GM21786 (cell line): Measurements from ENCODE around the gene PPFIA4.

Source experiments
- ATAC-seq: cut with Tn5 transposase; IDR thresholded peaks from one replicate; pipeline ENCODE4 v1.9.1; 2021; ENCODE audit not compliant: unreplicated experiment

The PPFIA4 gene

DNA sequence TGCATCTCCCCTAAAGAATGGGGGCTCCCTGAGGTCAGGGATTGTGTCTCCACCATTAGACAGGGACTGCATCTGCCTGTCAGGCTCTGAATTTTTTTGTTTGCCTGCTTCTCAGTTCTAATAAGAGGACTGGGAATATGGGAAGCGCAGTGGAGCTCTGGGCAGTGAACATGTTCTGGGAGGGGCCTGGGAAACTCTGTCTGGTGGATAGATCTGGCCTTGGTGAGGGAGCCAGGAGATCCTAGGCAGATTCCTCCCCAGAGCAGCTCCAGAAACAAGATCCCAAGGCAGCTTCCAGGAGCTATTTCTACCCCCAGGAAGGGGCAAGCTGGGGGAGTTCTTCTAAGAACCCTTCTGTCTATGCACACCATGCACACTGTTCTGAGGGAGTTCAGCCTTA lies 72.2 kb downstream of the PPFIA4 start:
- ATAC-seq, result no peak

DNA sequence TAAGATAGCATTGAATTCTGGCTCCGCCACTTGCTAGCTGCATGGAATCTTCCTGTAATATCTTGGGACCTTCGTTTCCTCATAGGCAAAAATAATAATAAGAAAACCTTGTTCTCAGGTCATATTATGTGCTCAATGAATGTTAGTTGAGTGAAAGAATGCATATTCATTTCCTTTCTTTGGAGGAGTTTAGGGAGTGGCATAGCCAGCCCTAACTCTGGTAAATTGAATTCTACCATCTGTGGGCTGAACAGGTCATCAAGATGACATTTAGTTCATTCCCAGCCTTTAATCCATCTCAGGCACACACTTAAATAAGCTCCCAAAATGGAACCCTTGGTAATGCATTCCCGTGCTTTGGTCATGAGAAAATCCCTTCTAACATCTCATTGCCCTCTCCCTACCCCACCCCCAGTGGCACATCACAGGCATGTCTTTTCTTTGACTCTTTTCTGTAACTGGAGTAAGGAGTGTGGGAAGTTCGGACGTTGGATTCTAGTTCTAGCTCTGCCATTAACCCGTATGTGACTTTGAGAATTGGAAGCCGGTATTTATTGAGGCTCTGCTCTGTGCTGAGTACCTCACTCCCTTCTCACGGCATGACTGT lies 72.7 kb downstream of the PPFIA4 start:
- no peak for ATAC-seq

DNA sequence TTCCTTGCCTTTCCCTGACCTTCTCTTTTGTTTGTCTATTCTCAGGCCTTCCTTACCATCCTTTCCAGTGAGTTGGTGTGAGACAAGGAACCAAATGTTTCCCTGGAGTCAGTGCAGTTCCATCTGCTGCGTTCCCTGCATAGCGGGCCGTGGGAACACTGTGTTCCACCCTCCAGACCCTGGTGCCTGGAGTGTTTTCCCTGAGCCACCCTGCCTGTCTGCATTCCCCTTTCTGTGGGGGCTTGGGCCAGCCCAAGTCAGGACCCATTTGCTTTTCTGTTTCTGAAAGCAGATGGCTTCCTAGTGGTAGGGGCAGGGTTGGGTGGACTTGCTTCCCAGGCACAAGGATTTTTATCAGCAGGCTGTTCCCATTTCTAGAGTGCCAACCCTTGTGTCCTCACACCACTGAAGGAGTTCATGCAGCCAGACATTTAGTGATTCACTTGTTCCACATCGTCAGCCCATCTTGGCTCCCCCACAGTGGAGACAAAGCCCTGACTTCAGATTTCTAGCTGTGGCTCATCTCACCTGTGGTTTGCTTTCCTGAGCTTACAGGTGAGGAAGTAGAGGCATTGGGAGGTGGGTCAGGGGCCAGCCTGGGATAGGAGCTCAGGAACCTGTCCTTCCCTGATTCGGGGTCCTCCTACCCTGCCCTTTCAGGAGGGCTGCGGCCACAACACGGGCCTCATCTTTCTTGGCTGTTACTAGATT lies 73.7 kb downstream of the PPFIA4 start:
- no peak for ATAC-seq

DNA sequence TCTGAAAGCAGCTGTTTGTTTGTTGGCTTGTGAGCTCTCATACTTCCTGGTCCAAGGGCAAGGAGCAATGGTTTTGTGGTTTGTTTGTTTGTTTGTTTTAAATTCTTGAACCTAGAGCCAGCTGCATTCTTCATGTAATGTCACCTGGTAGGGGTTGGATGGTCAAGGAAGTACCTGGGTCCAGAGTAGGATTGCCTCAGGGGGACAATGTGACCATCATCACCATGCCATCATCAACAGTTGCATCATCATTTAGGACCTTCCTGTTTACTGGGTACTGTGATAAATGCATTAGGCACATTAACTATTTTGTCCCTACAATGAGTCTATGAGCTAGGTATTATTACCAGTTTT lies 74.2 kb downstream of the PPFIA4 start:
- no peak for ATAC-seq

DNA sequence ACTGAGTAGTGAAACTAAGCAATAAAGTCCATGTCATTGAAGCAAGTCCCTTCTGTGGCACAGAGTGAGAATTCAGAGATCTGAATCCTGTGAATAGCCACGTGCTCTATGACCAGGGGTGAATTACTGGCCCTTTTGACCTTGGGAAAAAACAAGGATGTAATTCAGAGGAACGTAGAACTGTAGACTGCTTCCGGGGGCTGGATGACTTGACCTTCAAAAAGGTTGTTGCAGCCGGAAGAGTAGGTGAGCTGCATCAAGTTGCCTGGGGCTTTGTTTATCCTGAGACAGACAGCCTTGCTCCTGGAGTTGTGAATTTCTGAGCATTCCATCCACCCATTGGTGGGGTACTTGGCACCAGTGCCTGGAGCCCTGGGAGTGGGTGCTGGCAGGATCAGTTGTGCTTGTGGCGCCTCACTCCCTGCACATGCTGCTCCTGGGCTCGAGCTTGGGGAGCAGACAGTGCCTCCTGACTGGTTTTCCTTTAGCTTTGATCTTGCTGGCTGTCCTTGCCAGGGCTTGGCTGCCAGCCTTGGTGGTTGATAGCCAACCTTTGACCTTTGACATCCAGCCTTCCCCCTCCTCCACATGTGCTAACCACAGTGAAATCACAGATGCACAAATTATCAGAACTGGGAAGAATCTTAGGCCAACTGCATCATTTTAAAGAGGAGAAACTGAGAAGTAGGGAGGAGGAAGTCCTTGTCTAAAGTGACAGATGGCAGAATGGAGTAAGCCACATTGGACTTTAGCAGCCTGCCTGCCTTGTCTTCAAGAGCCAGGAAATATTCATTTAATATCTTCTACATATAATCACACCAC lies 75.7 kb downstream of the PPFIA4 start:
- no peak for ATAC-seq

DNA sequence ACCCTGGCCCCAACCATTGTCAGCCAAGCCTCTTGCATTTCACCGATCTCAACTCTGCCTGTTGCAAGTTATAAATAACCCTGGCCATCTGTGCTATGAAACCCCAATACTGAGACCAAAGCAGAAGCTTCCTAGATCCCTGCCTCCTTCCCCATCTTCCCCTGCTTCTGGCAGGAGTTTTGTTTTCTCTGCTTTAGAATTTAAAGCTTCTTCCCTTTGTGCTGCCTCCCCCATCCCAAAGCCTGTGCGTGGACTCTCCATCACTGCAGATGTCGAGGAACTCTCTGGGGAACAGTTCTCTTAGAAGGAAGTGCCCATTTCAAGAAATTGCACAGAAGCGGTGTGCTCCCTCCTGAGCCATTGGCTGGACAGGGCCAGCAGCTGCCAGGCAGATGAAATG lies 76.9 kb downstream of the PPFIA4 start:
- no peak for ATAC-seq

DNA sequence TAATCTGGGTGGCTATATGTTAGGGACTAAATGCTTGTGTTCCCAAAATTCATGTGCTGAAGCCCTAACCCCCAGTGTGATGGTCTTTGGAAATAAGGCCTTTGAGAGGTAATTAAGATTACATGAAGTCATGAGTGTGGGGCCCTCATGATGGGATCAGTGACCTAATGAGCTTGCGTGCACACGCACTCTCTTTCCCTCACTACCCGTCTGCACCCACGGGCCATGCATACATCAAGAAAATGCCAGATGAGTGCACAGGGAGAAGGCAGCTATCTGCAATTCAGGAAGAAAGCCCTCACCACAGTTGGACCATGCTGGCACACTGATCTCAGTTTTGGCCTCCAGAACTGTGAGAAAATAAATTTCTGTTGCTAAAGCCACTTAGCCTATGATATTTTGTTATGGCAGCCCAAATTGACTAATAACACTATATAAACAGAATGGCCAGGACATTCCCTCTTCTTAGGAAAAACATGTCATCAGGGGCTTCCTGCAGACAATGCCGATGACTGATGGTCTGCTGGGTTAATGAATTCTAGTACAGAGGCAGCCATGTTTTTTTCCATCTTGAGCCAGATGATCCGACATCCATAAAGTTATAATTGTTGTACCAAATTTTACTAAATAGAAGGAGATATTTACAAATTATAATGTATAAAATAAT lies 77.7 kb downstream of the PPFIA4 start:
- no peak for ATAC-seq

DNA sequence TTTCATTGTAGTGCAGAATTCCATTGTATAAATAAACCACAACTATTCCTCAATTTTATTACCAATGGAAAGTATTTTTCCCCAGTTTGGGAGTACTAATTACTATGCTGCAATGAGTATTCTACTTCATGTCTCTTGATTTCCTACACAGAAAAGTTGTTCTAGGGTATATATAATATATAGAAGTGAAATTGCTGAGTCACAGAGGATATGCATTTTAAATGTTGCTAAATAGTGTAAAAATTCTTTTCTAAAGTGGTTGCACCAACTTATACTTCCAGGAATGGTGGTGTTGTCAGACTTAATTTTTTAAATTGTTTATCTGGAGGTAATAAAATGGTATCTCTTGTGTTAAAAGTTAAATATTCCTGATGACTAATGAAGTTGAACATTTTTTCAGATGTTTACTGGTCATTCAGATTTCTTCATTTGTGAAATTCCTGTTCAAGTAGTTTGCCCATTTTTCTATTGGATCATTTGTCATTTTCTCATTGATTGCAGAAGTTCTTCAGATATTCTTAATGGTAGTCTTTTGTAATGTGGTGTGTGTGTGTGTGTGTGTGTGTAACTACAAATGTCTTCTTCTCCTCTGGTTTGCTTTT lies 78.6 kb downstream of the PPFIA4 start:
- ATAC-seq, result no peak

DNA sequence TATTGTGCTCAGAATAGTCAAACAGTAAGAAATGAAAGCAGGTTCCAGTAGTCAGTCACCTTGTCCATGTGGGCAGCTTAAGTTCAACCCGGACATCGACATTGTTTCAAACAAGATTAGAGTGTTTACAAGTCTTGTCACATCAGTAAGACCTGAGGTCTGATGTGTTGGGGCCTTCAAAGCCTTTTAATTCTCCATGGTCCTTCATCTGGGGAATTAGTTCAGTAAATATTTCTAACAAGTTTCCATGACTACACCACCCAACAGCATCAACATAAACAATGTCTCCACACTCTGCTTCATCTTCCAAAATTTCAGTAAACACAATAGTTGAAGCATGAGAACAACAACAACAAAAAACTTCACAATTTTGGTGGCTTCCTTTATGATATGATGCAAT lies 86.2 kb downstream of the PPFIA4 start:
- ATAC-seq, result no peak

DNA sequence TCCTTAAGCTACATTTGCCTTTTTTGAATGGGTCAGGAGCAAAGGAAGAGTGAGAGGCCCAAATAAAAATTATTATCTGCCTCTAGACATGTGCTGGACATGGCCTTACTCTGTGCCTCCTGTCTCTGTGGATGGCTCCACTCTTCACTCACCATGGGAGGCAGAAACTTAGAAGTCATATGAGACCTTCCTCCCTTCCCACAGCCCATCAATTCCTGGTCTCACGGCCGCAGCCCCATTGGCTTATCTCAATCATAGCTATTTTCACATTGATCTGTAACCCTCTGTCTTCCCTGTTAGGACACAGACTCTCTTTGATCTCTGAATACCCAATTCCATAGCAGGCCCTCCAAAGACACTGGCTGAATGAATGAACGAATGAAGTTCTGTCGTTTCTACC lies 87.0 kb downstream of the PPFIA4 start:
- ATAC-seq, result no peak

DNA sequence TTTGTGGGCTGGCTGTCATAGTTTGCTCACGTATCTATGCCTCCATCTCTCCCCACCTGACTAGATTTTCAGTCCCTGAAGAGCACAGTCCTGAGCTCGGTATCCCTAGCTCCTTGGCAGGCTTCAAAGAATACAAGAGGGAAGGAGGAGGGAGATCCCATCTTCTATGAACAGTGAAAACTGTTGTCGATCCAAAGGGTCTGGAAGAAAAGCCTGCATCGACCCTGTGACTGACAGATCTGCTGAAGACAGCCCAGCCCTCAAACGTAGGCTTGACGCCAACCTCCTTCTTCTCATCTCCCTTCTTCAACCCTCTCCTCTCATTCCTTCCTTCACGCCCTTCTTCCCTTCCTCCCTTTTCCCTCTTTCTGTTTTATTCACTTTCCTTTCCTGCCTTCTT lies 87.9 kb downstream of the PPFIA4 start:
- ATAC-seq, result no peak

DNA sequence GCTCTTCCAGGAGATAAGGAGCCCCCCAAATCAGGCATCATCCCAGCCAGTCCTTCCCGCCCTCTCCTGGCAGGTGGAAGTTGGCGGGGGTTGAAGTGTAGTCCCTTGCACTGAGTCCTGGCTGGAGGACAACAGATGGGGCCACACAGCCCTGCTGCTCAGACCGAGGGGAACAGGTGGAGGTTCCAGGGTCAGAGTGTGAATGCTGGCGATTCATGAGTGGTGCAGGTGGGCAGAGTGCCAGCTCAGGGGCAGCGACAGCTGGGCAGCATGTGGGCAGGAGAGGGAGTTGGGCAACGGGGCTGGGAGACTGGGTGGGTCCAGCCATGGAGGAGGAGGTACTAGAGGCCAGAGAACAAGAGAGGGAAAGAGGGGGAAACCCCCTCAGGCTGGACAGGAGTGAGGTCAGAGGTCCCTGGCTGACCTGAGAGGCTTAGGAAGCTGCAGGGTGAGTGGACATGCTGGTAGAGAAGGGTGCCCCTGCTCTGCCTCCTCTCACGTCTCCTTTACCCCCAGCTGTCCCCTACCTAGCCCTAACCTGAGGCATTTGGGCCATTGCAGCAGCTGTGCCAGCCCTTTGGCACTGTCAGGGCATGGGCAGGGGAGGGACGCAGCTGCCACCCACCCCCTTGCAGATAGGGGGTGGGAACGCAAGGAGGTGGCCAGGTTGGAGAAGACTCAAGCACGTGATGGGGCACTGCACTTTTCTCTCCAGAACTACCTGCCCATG lies 90.0 kb downstream of the PPFIA4 start:
- no peak for ATAC-seq

DNA sequence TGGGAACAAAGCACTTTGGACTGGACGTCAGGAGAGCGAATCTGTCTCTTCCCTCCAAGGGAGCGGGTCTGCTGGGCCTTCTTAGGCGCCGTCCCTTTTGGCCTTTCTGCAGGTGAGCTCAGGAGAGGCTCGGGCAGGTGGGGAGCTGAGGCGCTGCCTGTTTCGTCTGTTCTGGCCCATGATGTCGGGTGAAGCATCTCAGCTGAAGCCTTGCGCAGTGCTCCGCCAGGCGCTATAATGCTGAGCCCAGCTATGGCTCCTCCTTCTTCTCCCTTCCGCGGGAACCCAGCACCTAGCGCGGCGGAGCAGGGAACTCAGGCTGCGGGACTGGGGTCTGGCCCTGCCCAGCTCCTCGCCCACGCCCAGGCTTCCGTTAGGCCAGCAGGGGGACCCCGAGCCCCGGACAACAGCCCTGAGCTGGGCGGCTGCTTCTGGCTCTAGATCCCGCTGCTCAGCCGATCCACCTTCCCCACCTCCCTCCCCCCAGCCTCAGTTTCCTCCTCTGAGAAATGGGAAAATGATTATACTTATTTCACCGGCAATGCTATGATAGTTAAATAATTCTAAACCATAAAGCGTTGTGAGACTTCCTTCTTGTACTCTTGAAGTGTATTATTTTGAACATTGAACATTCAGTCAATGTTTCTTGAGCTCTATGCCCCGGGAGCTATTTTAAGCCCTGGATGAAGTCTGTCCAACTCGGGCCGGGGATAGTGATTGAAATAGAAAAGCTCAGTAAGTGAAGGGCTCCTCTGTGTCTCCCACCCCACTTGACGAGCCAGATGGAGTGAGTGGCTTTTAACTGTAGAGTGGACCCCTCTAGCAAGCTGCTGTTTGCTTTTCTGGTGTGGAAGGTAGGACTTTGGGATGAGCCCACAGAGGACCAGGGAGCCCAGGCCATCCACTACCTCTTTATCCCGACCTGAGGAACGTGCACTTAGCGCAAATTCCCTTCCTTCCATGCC lies 91.6 kb downstream of the PPFIA4 start:
- ATAC-seq, result no peak

DNA sequence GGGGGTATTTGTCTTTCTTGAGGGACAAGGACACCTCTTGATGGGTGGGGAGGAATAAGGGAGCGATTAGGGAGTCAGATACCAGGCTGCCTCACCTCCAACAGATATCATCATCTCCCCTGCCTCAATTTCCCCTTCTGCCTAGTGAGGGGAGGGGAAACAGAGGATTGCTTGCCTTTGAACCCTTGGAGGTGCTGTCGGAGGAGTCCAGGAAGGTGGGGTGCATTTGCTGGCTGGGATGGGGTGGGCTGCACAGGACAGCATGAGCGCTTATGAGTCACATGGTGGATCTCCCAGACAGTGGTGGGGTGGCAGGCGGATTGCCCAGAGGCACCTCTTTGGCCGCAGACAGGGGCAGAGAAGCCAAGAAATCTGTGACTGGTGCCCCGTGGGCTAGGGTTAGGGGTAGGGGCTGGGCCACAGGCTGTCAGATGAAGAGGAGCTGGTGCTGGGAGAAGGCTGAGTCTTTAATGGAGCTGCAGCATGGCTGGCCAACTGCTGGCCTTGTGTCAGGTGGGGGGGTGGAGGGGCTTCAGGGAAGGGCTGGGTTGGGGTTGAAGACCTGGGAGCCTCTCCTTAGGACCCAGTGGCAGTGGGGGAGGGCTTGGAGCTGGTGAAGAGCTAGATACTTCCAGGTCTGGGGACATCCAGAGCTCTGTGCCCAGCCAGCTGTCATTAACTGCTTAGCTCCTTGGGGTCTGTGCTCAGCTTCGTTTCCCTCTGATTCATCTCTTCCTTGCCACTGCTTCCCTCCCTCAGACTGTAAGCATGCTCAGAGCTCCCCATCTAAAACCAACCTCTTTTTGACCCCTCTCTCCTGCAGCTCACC lies 94.2 kb downstream of the PPFIA4 start:
- no peak for ATAC-seq

DNA sequence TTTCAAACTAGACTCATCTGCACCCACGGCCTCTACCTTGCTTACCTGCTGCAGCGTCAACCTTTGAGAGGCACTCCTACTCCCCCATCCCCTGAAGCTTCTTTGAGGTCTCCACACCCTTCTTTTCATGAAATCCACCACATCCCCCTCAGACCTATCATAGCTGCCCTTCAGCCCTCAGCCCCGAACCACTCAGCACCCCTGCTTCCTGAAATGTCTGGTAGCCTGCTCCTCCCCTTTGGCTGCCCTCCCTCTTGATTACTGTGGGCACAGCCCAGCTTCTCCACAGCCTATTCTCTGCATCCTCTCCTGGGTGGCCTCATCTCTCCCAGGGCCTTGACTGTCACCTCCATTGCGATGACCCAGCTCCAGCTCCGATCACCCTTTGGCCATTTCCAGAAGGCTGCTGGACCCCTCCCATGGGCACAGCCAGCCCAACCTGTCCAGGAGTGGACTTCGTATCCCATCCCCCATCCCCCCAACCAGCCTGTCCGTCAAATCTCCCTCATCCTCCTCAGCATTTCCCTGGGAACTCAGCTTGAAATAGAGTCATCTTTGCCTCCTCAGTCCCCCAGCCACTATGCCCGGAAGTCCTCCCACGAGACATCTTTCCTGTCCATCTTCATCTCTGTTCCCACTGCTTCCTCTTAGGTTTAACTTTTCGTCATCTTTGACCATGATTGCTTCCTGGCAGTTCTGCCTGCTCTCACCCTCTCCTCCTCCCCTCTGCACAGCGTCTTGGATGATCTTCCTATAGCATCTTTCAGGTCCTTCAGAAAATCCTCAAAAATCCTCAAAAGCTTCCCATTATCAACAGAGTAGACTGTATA lies 95.1 kb downstream of the PPFIA4 start:
- ATAC-seq, result no peak

DNA sequence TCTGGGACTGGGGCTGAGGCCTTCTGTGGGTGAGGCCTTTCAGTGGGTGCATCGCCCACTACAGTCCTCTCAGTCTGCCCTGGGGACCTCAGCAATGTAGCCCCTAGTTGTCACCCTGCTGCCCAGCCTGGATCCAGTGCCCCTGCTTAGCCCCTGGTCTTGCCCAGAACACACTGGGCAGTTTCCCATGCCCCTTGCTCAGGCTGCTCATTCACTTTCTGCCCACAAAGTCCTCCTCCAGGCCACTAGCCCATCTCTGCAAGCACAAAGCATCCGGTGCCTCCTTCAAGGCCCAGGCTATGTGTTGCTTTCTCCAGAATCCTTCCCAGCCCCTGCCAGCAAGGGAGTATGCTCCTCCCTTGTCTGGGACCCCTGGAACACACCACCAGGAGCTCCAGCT lies 95.9 kb downstream of the PPFIA4 start:
- ATAC-seq, result no peak

DNA sequence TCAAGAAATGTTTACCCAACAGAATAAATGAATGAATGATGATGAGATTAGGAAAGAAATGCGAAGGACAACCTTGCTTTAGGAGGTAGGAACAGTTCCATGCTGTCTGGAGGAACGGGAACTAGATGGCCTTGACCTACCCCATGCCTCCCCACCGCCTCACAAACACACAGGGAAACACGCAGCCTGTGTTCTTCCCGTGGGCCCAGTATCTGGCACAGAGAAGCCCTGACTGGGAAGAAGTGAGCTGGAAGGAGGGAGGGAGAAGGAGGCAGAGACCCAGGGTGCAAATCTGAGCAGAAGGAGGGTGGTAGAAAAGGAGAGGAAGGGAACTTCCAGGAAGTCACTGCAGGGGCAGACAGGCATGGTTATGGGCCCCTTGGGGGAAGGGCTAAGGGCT lies 97.7 kb downstream of the PPFIA4 start:
- no peak for ATAC-seq
